Glutamatergic neuron (in vitro differentiated cells): ENCODE measurements around the gene SCN8A. TPM values are rescaled to one million over a fixed set of nuclear protein-coding genes. Genes with fewer than 3 reads are reported as not detected.
"Not testable (repeated sequence)": the region's sequence is repeated elsewhere in the genome, so short reads cannot be mapped to it uniquely, and the experiment has no call there.

Experiments
- DNase-seq: peaks from one replicate; pipeline ENCODE4 v3.0.0; 2022
- H3K27ac Mint-ChIP-seq: one replicate; pipeline ENCODE4 v1.8.0; 2020; ENCODE audit warnings: mild to moderate bottlenecking, mixed read lengths, inconsistent platforms; ENCODE audit not compliant: unreplicated experiment
- H3K27me3 Mint-ChIP-seq: one replicate; pipeline ENCODE4 v1.8.0; 2020; ENCODE audit warnings: mild to moderate bottlenecking, moderate library complexity, mixed read lengths, inconsistent platforms; ENCODE audit not compliant: unreplicated experiment
- H3K36me3 Mint-ChIP-seq: one replicate; pipeline ENCODE4 v1.8.0; 2020; ENCODE audit warnings: mild to moderate bottlenecking, mixed read lengths, inconsistent platforms; ENCODE audit not compliant: unreplicated experiment
- H3K4me1 Mint-ChIP-seq: one replicate; pipeline ENCODE4 v1.8.0; 2020; ENCODE audit warnings: mild to moderate bottlenecking, low read depth, mixed read lengths, inconsistent platforms; ENCODE audit not compliant: unreplicated experiment
- H3K4me3 Mint-ChIP-seq: one replicate; pipeline ENCODE4 v1.8.0; 2020; ENCODE audit warnings: mild to moderate bottlenecking, mixed read lengths, inconsistent platforms; ENCODE audit not compliant: unreplicated experiment
- H3K9me3 Mint-ChIP-seq: one replicate; pipeline ENCODE4 v1.8.0; 2020; ENCODE audit warnings: mild to moderate bottlenecking, moderate library complexity, mixed read lengths, inconsistent platforms; ENCODE audit not compliant: unreplicated experiment
- CTCF ChIP-seq: fragments of 200-600 bp; sonication (generic); IDR thresholded peaks from one replicate; pipeline ENCODE4 v1.5.0; 2021; ENCODE audit not compliant: partially characterized antibody, unreplicated experiment
- total RNA-seq: library from RNA; stranded (reverse); fragmentation: NEBNext Ultra II Directional; extraction: Animal tissue kit (Norgen Biotek cat#: 25700); gene quantifications from one replicate; pipeline ENCODE4 v1.2.1, GENCODE V29; 2021; ENCODE audit not compliant: unreplicated experiment

The SCN8A gene
- total RNA-seq, 1 donor from 2014 or later = 47.6 TPM

- DNase-seq = no peak
- no peaks in the 10 kb centered on the region for H3K9me3 Mint-ChIP-seq
- no peak overlapping the region for H3K27ac Mint-ChIP-seq
- H3K4me3 Mint-ChIP-seq = no peak overlapping the region
- H3K36me3 Mint-ChIP-seq = peaks cover 5% of the 10 kb centered on the region
- peaks cover 30% of the 10 kb centered on the region for H3K4me1 Mint-ChIP-seq
- no peak for TF ChIP-seq CTCF
- H3K27me3 Mint-ChIP-seq = peaks cover 2% of the 10 kb centered on the region
Observed at GRCh38 chr12:51601241-51601640, 10.2 kb downstream of the SCN8A start.

GRCh38 chr12:51605896-51606295, 14.9 kb downstream of the SCN8A start:
- not testable (repeated sequence) for H3K4me3 Mint-ChIP-seq, H3K9me3 Mint-ChIP-seq, H3K27me3 Mint-ChIP-seq, DNase-seq, H3K27ac Mint-ChIP-seq
- H3K36me3 Mint-ChIP-seq = peaks cover 14% of the 10 kb centered on the region
- H3K4me1 Mint-ChIP-seq = peaks cover 13% of the 10 kb centered on the region

GRCh38 chr12:51607197-51607596, 16.2 kb downstream of the SCN8A start:
- H3K27me3 Mint-ChIP-seq, DNase-seq, H3K27ac Mint-ChIP-seq, H3K4me1 Mint-ChIP-seq, H3K9me3 Mint-ChIP-seq, H3K4me3 Mint-ChIP-seq: not testable (repeated sequence)
- H3K36me3 Mint-ChIP-seq = peaks cover 14% of the 10 kb centered on the region

GRCh38 chr12:51620448-51620847, 29.4 kb downstream of the SCN8A start:
- no peaks in the 10 kb centered on the region for H3K27me3 Mint-ChIP-seq
- no peak overlapping the region for H3K27ac Mint-ChIP-seq
- no peak for DNase-seq
- no peak for TF ChIP-seq CTCF
- H3K4me1 Mint-ChIP-seq = peaks cover 15% of the 10 kb centered on the region
- peaks cover 6% of the 10 kb centered on the region for H3K36me3 Mint-ChIP-seq
- H3K4me3 Mint-ChIP-seq = no peak overlapping the region
- no peaks in the 10 kb centered on the region for H3K9me3 Mint-ChIP-seq

GRCh38 chr12:51621156-51621922, 30.3 kb downstream of the SCN8A start:
- TF ChIP-seq CTCF = no peak
- Mint-ChIP-seq H3K27me3 (no peaks in the 10 kb centered on the region), H3K4me1 (peaks cover 19% of the 10 kb centered on the region), H3K9me3 (no peaks in the 10 kb centered on the region), H3K27ac (peak overlapping the region; percentile 0), H3K36me3 (peaks cover 6% of the 10 kb centered on the region), H3K4me3 (no peak overlapping the region)
- DNase-seq = no peak

GRCh38 chr12:51622564-51622963, 31.5 kb downstream of the SCN8A start:
- Mint-ChIP-seq H3K9me3 (no peaks in the 10 kb centered on the region), H3K27me3 (no peaks in the 10 kb centered on the region), H3K36me3 (no peaks in the 10 kb centered on the region)

More at GRCh38 chr12:51622564-51622963, 31.5 kb downstream of the SCN8A start:
- H3K4me3 Mint-ChIP-seq = no peak overlapping the region
- no peak for TF ChIP-seq CTCF
- H3K27ac Mint-ChIP-seq = no peak overlapping the region
- peaks cover 22% of the 10 kb centered on the region for H3K4me1 Mint-ChIP-seq
- no peak for DNase-seq
